Measurements from ENCODE around the gene TRMU. TPM values are rescaled to one million over a fixed set of nuclear protein-coding genes. Genes with fewer than 3 reads are reported as not detected.

Gene TRMU
- total and polyA plus RNA-seq, 2 of the 8 experiments (the other 6 are each of a cell fraction or from before 2014, with no cell fraction given) = 43.4 to 70.6 TPM

Other genes with a start within 250 kb of the TRMU start
- 8.2 and 10.0 TPM in 2 replicates for gene PPARA, start 185.2 kb upstream of the TRMU start, total RNA-seq (2021; fragmentation: NEBNext Ultra II Directional; extraction: Animal tissue kit (Norgen Biotek cat#: 25700))
- 3.1 and 3.3 TPM in 2 replicates for gene PPARA, start 185.2 kb upstream of the TRMU start, polyA plus RNA-seq (2011; rRNA removed)
- 8.8 and 9.7 TPM in 2 replicates for gene CDPF1, start 85.4 kb upstream of the TRMU start, total RNA-seq (2021; fragmentation: NEBNext Ultra II Directional; extraction: Animal tissue kit (Norgen Biotek cat#: 25700))
- 13.7 and 15.4 TPM in 2 replicates for gene CDPF1, start 85.4 kb upstream of the TRMU start, polyA plus RNA-seq (2011; rRNA removed)
- gene PKDREJ, start 72.4 kb upstream of the TRMU start, total RNA-seq (2021; fragmentation: NEBNext Ultra II Directional; extraction: Animal tissue kit (Norgen Biotek cat#: 25700)) = 0.04 and 0.11 TPM in 2 replicates
- gene PKDREJ, start 72.4 kb upstream of the TRMU start, polyA plus RNA-seq (2011; rRNA removed) = 0.02 TPM in 2 replicates
- gene TTC38, start 67.7 kb upstream of the TRMU start, total RNA-seq (2021; fragmentation: NEBNext Ultra II Directional; extraction: Animal tissue kit (Norgen Biotek cat#: 25700)) = 25.3 and 30.0 TPM in 2 replicates
- gene TTC38, start 67.7 kb upstream of the TRMU start, polyA plus RNA-seq (2011; rRNA removed) = 34.8 and 40.8 TPM in 2 replicates
- gene GTSE1, start 38.8 kb upstream of the TRMU start, total RNA-seq (2021; fragmentation: NEBNext Ultra II Directional; extraction: Animal tissue kit (Norgen Biotek cat#: 25700)) = 38.6 and 40.6 TPM in 2 replicates
- gene GTSE1, start 38.8 kb upstream of the TRMU start, polyA plus RNA-seq (2011; rRNA removed) = 17.5 and 25.7 TPM in 2 replicates
- gene CELSR1, start 201.9 kb downstream of the TRMU start, total RNA-seq (2021; fragmentation: NEBNext Ultra II Directional; extraction: Animal tissue kit (Norgen Biotek cat#: 25700)) = 12.2 and 12.4 TPM in 2 replicates
- gene CELSR1, start 201.9 kb downstream of the TRMU start, polyA plus RNA-seq (2011; rRNA removed) = 9.0 and 16.4 TPM in 2 replicates